Astrocyte (in vitro differentiated cells and primary cell): ENCODE results near the gene DENND1B. TPM values are rescaled to one million over a fixed set of nuclear protein-coding genes. Genes with fewer than 3 reads are reported as not detected.
A peak's percentile ranks its signal among the peaks of the same experiment; 100 is the strongest.

Experiments used
- DNase-seq: peaks from one replicate; pipeline ENCODE4 v3.0.0-alpha.2; 2010; ENCODE audit warnings: low read depth
- FAIRE-seq: peaks from 2 replicates; lab custom pipeline; 2011; peaks lifted over from hg19 to GRCh38; lab: Jason Lieb, UNC
- H2AFZ ChIP-seq: 2 replicates; pipeline ENCODE4 v1.6.0; 2012; ENCODE audit warnings: low read depth, low read length, inconsistent platforms
- H3K27ac ChIP-seq: 2 replicates; pipeline ENCODE4 v1.5.1; 2011; ENCODE audit warnings: low read depth, low read length, inconsistent platforms
- H3K27me3 ChIP-seq: 2 replicates; pipeline ENCODE4 v1.6.0; 2011; ENCODE audit warnings: low read length, inconsistent platforms; ENCODE audit not compliant: insufficient read depth
- H3K36me3 ChIP-seq: 2 replicates; pipeline ENCODE4 v1.5.1; 2011; ENCODE audit warnings: low read length, inconsistent platforms; ENCODE audit not compliant: insufficient read depth
- H3K4me1 ChIP-seq: 2 replicates; pipeline ENCODE4 v1.5.1; 2011; ENCODE audit warnings: low read length, inconsistent platforms; ENCODE audit not compliant: insufficient read depth
- H3K4me2 ChIP-seq: 2 replicates; pipeline ENCODE4 v1.6.0; 2012; ENCODE audit warnings: low read length, inconsistent platforms
- H3K4me3 ChIP-seq: 2 replicates; pipeline ENCODE4 v1.5.1; 2011; ENCODE audit warnings: low read depth, mild to moderate bottlenecking, low read length, inconsistent platforms; ENCODE audit not compliant: insufficient read depth
- H3K79me2 ChIP-seq: 2 replicates; pipeline ENCODE4 v1.6.0; 2012; ENCODE audit warnings: mild to moderate bottlenecking, low read length, inconsistent platforms; ENCODE audit not compliant: insufficient read depth
- H3K9ac ChIP-seq: 2 replicates; pipeline ENCODE4 v1.6.0; 2012; ENCODE audit warnings: mild to moderate bottlenecking, low read length, inconsistent platforms
- H3K9me3 ChIP-seq: 2 replicates; pipeline ENCODE4 v1.5.1; 2012; ENCODE audit warnings: low read depth, mild to moderate bottlenecking, low read length, inconsistent platforms; ENCODE audit not compliant: insufficient read depth
- H4K20me1 ChIP-seq: 2 replicates; pipeline ENCODE4 v1.6.0; 2012; ENCODE audit warnings: low read length, inconsistent platforms; ENCODE audit not compliant: insufficient read depth
- H3K27ac Mint-ChIP-seq: one replicate; pipeline ENCODE4 v1.8.0; 2021; ENCODE audit warnings: mild to moderate bottlenecking, mixed read lengths; ENCODE audit not compliant: unreplicated experiment
- H3K27me3 Mint-ChIP-seq: one replicate; pipeline ENCODE4 v1.8.0; 2021; ENCODE audit warnings: low read depth, mixed read lengths; ENCODE audit not compliant: unreplicated experiment
- H3K36me3 Mint-ChIP-seq: one replicate; pipeline ENCODE4 v1.8.0; 2021; ENCODE audit warnings: low read depth, mixed read lengths; ENCODE audit not compliant: unreplicated experiment
- H3K4me1 Mint-ChIP-seq: one replicate; pipeline ENCODE4 v1.8.0; 2021; ENCODE audit warnings: low read depth, mixed read lengths; ENCODE audit not compliant: unreplicated experiment
- H3K4me3 Mint-ChIP-seq: one replicate; pipeline ENCODE4 v1.8.0; 2021; ENCODE audit warnings: mild to moderate bottlenecking, moderate library complexity, mixed read lengths; ENCODE audit not compliant: unreplicated experiment
- H3K9me3 Mint-ChIP-seq: one replicate; pipeline ENCODE4 v1.8.0; 2021; ENCODE audit warnings: mild to moderate bottlenecking, mixed read lengths; ENCODE audit not compliant: unreplicated experiment
- EZH2 ChIP-seq: IDR thresholded peaks from 2 replicates; pipeline ENCODE4 v1.6.1; 2012; ENCODE audit warnings: mild to moderate bottlenecking, low read length, inconsistent platforms; ENCODE audit not compliant: insufficient read depth
- total RNA-seq: library from RNA; stranded (reverse); gene quantifications from 2 replicates; pipeline ENCODE4 v1.2.1, GENCODE V29; 2021
- TF ChIP-seq, protein P1 (sequence below): IDR thresholded peaks from 2 replicates; pipeline ENCODE4 v1.5.1; 2011; ENCODE audit warnings: low read depth, mild to moderate bottlenecking, inconsistent platforms, low read length, moderate library complexity; ENCODE audit not compliant: insufficient read depth

DENND1B gene
- total RNA-seq, 1 donor from 2014 or later, result 9.6 TPM

DNA sequence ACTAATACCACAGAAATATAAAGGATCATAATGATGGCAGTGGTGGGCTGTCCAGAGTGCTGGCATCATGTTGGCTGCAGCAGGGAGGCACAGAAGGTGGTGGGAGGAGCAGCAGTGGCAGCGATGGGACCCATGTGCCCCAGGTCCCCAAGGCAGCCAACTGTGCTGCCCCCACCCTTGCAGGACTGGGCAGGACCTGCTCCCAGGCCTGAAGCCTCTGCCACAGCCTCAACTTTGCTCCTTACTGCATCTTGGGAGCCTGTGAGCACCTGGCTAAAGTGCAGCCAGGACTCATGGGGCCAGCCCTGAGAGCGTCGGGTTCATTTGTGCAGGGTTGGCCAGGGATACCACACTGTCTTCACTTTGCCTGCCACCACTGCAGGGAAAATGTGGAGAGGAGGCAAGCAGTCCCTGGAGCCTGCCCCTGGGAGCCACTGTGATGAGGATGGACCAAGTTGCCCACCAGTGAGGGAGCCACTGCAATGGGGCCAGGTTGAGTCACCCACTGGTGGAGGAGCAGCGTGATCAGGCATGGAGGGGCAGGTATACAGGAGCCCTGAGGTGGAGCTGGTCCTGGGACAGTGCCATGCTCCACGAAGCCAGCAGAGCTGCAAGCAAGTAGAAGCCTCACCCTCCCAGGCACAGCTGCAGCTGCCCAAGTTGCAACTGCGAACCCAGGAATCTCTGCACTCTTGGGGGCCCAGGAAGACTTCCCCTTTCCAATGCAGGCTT lies 25.3 kb upstream of the DENND1B start:
- Histone ChIP-seq H3K36me3 (no peaks in the 10 kb centered on the region), H3K27me3 (no peaks in the 10 kb centered on the region), H3K4me3 (no peak overlapping the region), H3K9me3 (peaks cover 16% of the 10 kb centered on the region), H3K9ac (no peak overlapping the region), H3K27ac (no peak overlapping the region), H2AFZ (no peak overlapping the region), H3K4me2 (no peak overlapping the region), H3K4me1 (peaks cover 3% of the 10 kb centered on the region), H3K79me2 (no peaks in the 10 kb centered on the region), H4K20me1 (no peaks in the 10 kb centered on the region)
- no peak for TF ChIP-seq EZH2
- TF ChIP-seq, protein P1, sequence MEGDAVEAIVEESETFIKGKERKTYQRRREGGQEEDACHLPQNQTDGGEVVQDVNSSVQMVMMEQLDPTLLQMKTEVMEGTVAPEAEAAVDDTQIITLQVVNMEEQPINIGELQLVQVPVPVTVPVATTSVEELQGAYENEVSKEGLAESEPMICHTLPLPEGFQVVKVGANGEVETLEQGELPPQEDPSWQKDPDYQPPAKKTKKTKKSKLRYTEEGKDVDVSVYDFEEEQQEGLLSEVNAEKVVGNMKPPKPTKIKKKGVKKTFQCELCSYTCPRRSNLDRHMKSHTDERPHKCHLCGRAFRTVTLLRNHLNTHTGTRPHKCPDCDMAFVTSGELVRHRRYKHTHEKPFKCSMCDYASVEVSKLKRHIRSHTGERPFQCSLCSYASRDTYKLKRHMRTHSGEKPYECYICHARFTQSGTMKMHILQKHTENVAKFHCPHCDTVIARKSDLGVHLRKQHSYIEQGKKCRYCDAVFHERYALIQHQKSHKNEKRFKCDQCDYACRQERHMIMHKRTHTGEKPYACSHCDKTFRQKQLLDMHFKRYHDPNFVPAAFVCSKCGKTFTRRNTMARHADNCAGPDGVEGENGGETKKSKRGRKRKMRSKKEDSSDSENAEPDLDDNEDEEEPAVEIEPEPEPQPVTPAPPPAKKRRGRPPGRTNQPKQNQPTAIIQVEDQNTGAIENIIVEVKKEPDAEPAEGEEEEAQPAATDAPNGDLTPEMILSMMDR, result no peak
- FAIRE-seq (no peak), DNase-seq (no peak)
- Mint-ChIP-seq H3K9me3 (peaks cover 16% of the 10 kb centered on the region), H3K4me3 (no peak overlapping the region), H3K27ac (no peak overlapping the region), H3K4me1 (peaks cover 15% of the 10 kb centered on the region), H3K27me3 (no peaks in the 10 kb centered on the region), H3K36me3 (no peaks in the 10 kb centered on the region)

DNA sequence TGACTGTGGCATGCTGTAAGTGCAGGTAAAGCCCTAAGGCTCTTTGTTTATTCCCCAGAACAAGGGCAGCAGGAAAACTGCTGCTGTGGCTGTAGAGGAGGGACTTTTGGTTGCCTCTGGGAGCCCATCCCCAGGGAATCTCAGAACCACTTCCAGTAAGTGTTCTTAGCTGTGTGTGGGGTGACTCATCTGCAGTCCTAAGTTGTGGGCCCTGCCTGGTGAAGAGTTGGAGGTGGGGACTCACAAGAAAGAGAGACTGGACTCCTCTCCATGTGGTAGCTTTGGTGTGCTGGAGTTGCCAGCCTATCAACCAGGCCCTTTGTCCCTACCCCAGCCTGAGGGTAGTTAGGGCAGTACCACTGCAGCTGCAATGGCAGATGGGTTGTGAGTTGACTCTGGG lies 24.0 kb upstream of the DENND1B start:
- no peak overlapping the region for H3K4me3 ChIP-seq
- H2AFZ ChIP-seq, result peak overlapping the region; percentile 40
- no peaks in the 10 kb centered on the region for H3K36me3 ChIP-seq
- H3K36me3 Mint-ChIP-seq, result no peaks in the 10 kb centered on the region
- H3K9me3 ChIP-seq, result peaks cover 16% of the 10 kb centered on the region
- peak; percentile 85 for FAIRE-seq
- H3K79me2 ChIP-seq, result no peaks in the 10 kb centered on the region
- peak overlapping the region; percentile 31 for H3K4me2 ChIP-seq
- H3K27me3 ChIP-seq, result no peaks in the 10 kb centered on the region
- peaks cover 18% of the 10 kb centered on the region for H3K9me3 Mint-ChIP-seq
- DNase-seq, result peak; percentile 85
- no peaks in the 10 kb centered on the region for H4K20me1 ChIP-seq
- H3K4me1 ChIP-seq, result peaks cover 3% of the 10 kb centered on the region
- H3K4me3 Mint-ChIP-seq, result no peak overlapping the region
- H3K9ac ChIP-seq, result no peak overlapping the region
- no peak overlapping the region for H3K27ac ChIP-seq
- H3K27me3 Mint-ChIP-seq, result no peaks in the 10 kb centered on the region
- H3K27ac Mint-ChIP-seq, result peak overlapping the region; percentile 77
- TF ChIP-seq, protein P1, result no peak
- no peak for TF ChIP-seq EZH2
- H3K4me1 Mint-ChIP-seq, result peaks cover 15% of the 10 kb centered on the region

DNA sequence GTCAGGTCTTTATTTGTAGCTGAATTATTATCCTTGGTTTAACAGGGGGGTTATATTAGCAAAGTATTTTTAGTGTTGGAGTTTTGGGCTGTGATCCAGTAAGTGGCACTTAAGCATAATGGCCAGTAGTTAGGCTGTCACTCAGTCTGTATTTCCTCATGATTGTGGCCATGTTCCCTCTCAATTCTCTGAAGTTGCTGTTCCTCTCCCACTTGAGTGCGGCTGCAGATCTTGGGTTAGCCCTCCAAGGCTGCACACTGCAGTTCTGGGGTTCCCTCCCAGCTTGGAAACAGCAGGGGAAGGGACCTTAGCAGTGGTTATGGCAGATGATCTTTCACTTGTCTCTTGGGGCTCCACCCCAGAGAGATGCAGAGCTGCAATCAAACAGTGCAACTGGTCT lies 23.2 kb upstream of the DENND1B start:
- H3K27ac Mint-ChIP-seq, result no peak overlapping the region
- peaks cover 18% of the 10 kb centered on the region for H3K9me3 Mint-ChIP-seq
- H3K9me3 ChIP-seq, result peaks cover 16% of the 10 kb centered on the region
- no peaks in the 10 kb centered on the region for H3K36me3 Mint-ChIP-seq
- H3K27me3 ChIP-seq, result no peaks in the 10 kb centered on the region
- DNase-seq, result no peak
- no peaks in the 10 kb centered on the region for H4K20me1 ChIP-seq
- TF ChIP-seq EZH2, result no peak
- TF ChIP-seq, protein P1, result no peak
- H3K27ac ChIP-seq, result no peak overlapping the region
- H3K36me3 ChIP-seq, result no peaks in the 10 kb centered on the region
- H3K27me3 Mint-ChIP-seq, result no peaks in the 10 kb centered on the region
- H3K9ac ChIP-seq, result no peak overlapping the region
- H3K4me3 ChIP-seq, result no peak overlapping the region
- H3K4me3 Mint-ChIP-seq, result no peak overlapping the region
- no peaks in the 10 kb centered on the region for H3K79me2 ChIP-seq
- H3K4me1 Mint-ChIP-seq, result peaks cover 15% of the 10 kb centered on the region
- H3K4me1 ChIP-seq, result peaks cover 3% of the 10 kb centered on the region
- no peak for FAIRE-seq
- no peak overlapping the region for H3K4me2 ChIP-seq
- H2AFZ ChIP-seq, result peak overlapping the region; percentile 40
